Stimulated activated CD4-positive, alpha-beta T cell treated with anti-CD3 and anti-CD28 coated beads, Interleukin-1b, Interleukin-23, amount 100 ng/mL, for 48 hours (primary cell): ENCODE data around the gene KLHDC8A.
"Not testable (repeated sequence)": the region's sequence is repeated elsewhere in the genome, so short reads cannot be mapped to it uniquely, and the experiment has no call there.

Experiments
- DNase-seq: peaks from one replicate; pipeline ENCODE4 v3.0.0-alpha.2; 2020

KLHDC8A gene

DNA sequence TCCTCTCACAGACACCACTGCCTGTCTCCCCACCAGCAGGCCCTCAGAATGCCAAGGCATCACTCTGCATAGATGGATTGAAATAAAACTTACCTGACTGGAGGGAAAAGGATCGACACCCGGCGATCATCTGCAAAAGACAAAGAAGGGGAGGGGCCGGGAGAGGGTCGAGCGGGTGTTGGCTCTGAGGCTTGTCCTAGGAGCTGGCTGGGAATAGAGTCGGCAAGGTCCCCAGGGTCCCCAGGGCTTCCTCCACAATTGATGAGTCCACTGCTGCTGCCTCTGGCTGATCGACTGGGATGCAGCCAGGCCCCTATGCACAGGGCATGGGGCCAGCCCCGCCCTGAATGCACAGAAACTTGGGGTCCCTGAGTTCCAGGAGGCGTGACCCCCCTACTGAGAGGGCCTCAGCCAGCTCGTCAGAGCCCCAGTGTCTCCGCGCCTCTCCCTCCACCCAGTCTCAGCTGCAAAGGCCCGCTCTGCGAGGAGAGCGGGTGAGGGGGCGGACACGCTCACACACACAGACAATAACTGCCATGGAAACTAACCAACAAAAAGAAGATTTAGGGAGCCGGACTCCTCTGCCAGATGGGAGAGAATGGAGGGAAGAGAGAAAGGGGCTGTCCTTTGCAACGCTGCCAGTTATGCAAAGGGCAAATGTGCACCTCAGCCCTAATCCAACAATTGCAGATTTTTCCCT, at the start of gene KLHDC8A:
KLHDC8A (minus strand) TSS at position 483 of the 700 bp plus-strand sequence. CDS start 13,318 bp downstream, outside the sequence.
- no peak for DNase-seq

- DNase-seq = not testable (repeated sequence)
Measured at GRCh38 chr1:205406252-205406651, 49.5 kb upstream of the KLHDC8A start.

DNA sequence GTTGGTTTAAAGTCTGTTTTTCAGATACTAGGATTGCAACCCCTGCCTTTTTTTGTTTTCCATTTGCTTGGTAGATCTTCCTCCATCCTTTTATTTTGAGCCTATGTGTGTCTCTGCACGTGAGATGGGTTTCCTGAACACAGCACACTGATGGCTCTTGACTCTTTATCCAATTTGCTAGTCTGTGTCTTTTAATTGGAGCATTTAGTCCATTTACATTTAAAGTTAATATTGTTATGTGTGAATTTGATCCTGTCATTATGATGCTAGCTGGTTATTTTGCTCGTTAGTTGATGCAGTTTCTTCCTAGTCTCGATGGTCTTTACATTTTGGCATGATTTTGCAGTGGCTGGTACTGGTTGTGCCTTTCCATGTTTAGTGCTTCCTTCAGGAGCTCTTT, 47.8 kb upstream of the KLHDC8A start:
- not testable (repeated sequence) for DNase-seq

- no peak for DNase-seq
Measured at GRCh38 chr1:205398586-205398985, 41.9 kb upstream of the KLHDC8A start.

DNA sequence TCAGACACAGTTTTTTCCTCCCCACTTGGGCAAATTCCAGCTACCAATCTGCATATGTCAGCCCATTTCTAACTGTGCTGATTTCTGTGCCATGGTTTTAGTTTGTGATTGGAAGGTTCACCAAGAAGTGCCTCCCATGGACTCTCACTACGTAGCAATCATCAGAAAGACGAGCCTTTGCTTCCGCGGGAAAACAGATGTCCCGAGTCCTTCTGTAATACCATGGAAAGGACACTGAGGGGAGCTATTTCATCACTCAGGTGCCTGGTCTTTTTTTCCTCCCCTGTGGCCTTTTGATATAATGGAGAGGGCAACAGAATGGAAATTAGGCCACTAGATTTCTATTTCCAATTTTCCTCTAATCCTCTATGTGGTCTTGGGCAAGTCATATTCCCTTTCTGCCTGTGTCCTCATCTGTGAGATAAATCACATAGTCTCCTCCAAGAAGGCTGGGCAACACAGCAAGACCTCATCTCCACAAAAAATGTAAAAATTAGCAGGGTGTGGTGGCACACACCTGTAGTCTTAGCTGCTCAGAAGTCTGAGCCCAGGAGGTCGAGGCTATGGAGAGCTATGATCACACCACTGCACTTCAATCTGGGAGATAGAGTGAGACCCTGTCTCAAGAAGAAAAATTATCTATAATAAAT, 40.4 kb upstream of the KLHDC8A start:
- DNase-seq = peak; percentile 4

DNA sequence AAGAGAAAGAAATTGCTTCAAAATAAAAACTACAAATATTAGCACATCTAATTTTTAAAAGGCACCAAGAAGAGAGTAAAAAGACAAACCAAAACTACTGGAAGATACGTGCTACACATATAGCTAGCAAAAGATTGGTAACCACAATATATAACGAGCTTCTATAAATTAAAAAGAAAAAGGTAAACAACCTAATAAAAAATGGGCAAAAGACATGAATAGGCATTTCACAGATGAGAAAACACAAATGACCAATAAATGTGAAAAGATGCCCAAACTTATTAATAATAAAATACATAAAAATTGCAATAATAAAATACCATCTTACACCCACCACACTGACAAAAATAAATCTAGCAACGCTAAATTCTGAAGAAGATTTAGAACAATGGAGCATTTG, 38.9 kb upstream of the KLHDC8A start:
- DNase-seq = no peak

DNA sequence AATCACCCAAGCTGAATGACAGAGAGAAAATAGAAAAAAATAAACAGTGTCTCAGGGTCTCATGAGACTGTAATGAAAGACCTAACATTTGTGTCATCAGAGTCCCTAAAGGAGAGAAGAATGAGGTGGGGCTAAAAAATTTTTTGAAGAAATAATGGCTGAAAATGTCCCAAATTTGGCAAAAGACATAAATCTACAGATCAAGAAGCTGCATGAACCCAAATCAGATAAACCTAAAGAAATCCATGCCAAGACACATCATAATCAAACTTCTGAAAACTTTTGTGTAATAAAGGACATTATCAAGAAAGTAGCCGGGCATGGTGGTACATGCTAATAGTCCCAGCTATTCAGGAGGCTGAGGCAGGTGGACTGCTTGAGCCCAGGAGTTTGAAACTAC, 35.9 kb upstream of the KLHDC8A start:
- no peak for DNase-seq

GRCh38 chr1:205391386-205391785, 34.7 kb upstream of the KLHDC8A start:
- DNase-seq = no peak

DNA sequence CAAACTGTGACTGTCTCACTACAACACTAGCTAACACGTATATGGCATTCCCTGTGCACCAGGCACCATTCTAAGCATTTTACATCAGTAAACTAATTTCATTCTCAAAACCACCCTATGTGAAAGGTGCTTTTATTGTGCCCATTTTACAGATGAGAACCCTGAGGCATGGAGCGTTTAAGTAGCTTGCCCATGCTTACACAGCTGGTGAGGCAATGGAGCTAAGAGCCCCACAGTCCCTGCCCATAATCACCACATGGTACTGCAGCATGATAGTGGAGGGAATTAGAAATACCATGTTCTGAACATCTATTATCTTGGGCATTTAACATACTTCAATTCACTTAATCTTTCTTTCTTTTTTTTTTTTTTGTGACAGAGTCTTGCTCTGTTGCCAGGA, 31.1 kb upstream of the KLHDC8A start:
- no peak for DNase-seq

DNA sequence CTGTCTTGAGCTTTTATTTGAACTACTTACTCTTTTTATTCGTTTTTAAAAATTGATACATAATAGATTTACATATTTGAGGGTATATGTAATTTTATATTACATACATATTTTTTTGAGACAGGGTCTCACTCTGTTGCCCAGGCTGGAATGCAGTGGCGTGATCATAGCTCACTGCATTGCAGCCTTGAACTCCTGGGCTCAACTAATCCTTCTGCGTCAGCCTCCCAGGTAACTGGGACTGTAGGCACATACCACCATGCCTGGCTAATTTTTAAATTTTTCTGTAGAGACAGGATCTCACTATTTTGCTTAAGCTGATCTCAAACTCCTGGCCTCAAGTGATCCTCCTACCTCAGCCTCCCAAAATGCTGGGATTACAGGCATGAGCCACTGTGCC, 26.3 kb upstream of the KLHDC8A start:
- DNase-seq = not testable (repeated sequence)

DNA sequence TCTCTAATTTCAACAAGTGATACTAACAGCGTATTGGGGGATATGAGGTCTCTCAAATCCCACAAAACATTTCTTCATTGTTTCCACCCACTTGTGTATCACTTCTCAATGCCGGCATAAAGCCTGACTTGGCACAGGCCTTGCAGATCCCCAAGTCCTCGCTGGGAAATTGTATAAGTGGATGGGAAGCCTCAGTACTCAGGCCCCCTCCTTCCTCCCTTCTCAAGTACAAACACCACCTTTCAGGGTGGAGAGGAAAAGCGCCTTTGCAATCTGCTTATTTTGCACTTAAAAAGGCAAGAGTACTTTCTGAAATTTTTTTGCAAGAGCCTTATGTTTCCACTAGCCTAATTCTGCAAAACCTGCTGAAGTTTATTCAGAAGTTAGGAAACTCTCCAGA, 25.8 kb upstream of the KLHDC8A start:
- DNase-seq = no peak

DNA sequence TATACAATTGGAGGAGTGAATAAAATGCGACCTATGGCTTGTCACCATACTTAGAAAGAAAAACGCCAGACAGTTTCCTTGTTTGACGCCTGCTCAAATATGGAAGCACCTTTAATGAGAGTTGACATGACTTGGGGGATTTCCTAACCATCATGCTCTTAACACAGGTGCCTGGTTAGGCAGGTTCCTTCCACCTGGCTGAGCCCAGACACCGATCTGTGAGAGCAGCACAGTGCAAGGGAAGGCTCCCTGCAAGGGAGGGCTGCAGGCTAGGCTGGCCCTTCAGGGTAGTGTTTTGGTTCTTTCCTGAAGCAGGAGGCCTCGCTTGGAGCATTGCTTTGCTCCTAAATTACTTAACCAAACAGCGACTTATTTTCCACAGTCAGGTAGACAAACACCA, 24.6 kb upstream of the KLHDC8A start:
- DNase-seq = no peak

GRCh38 chr1:205380882-205381281, 24.2 kb upstream of the KLHDC8A start:
- DNase-seq = no peak

GRCh38 chr1:205379056-205379455, 22.3 kb upstream of the KLHDC8A start:
- DNase-seq = no peak

DNA sequence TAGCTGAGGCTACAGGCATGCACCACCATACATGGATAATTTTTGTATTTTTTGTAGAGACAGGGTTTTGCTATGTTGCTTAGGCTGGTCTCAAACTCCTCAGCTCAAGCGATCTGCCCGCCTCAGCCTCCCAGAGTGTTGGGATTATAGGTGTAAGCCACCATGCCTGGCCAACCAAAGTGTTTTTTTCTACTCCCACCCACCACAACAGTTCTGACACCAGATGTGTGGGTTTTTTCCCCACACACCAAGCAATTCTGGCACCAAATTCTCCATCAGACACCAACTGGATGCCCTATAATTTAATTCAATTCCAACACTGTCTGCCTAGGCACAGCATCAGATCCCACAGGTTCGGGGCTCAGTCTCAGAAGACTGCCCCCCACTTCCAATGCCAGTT, 20.6 kb upstream of the KLHDC8A start:
- DNase-seq = no peak

DNA sequence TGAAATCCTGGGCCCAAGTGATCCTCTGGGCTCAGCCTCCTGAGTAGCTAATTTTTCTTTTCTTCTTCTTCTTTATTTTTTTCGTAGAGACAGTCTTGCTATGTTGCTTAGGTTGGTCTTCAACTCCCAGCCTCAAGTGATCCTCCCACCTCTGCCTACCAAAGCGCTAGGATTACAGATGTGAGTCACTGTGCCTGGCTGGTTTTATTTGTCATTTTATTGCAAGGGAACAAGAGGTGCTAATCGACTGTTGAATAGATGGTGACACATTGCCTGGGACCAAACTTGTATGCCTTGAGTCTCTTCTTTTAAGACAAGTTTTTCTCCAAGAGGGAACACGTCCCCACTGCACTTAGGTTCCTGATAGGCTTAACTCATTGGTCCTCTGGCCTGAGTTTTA, 20.0 kb upstream of the KLHDC8A start:
- DNase-seq = no peak

GRCh38 chr1:205375835-205376545, 19.3 kb upstream of the KLHDC8A start:
- DNase-seq = no peak

GRCh38 chr1:205374210-205375078, 17.7 kb upstream of the KLHDC8A start:
- no peak for DNase-seq

- DNase-seq = no peak
Measured at GRCh38 chr1:205373798-205374175, 17.1 kb upstream of the KLHDC8A start.

GRCh38 chr1:205373022-205373797, 16.5 kb upstream of the KLHDC8A start:
- DNase-seq = no peak

DNA sequence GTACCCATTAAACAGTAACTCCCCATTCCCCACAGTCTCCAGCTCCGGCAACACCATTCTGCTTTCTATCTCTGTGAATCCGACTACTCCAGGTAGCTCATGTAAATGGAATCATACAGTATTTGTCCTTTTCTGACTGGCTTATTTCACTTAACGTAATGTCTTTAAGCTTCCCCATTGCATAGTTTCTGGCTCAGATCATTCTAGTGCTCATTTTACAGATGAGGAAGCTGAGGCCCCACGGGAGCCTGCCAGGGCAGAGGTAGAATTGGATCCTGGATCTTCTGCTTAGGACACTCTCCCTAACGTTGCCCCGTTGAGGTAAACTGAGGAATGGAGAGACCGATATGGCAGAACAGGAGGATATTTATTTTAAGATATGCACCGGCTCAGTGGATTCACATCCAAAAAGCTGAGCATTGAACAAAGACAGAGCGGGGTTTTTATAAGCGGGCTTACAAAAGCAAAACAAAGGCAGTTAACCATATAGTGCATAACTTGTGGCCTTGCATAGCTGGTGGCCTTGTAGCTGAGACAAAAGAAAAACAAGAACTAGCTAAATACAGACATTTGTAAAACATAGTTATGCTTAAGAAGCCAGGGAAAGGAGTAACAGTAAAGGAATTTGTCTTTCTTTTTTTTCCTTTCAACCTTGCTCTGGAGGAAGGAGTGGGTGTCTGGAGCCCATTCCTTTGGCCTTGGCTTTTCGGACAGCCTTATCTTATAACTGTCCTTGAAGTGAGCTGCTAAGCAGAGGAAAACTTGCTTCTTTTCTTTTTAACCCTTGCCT, 15.3 kb upstream of the KLHDC8A start:
- no peak for DNase-seq
